ACC112 (cell line): ENCODE results near the gene LYPD4.
A peak's percentile ranks its signal among the peaks of the same experiment; 100 is the strongest.

Source experiments
- H2AFZ ChIP-seq: fragments of 200-600 bp; sonication (generic); one replicate; pipeline ENCODE4 v1.6.0; 2017; ENCODE audit warnings: antibody characterized with exemption, low read length; ENCODE audit not compliant: unreplicated experiment
- H3K27ac ChIP-seq: fragments of 200-600 bp; sonication (generic); 2 replicates; pipeline ENCODE4 v1.5.1; 2014; ENCODE audit warnings: low read depth, mild to moderate bottlenecking, antibody characterized with exemption, low read length, moderate library complexity
- H3K27me3 ChIP-seq: fragments of 200-600 bp; sonication (generic); 2 replicates; pipeline ENCODE4 v1.6.1; 2014; ENCODE audit warnings: mild to moderate bottlenecking, antibody characterized with exemption, low read length, moderate library complexity, mixed read lengths; ENCODE audit not compliant: insufficient read depth
- H3K36me3 ChIP-seq: fragments of 200-600 bp; sonication (generic); 2 replicates; pipeline ENCODE4 v1.6.1; 2016; ENCODE audit warnings: mild to moderate bottlenecking, antibody characterized with exemption, low read length, moderate library complexity, mixed read lengths; ENCODE audit not compliant: insufficient read depth
- H3K4me1 ChIP-seq: fragments of 200-600 bp; sonication (generic); one replicate; pipeline ENCODE4 v1.6.1; 2016; ENCODE audit warnings: low read length, mixed read lengths; ENCODE audit not compliant: insufficient read depth, unreplicated experiment, control insufficient read depth
- H3K4me3 ChIP-seq: fragments of 200-600 bp; sonication (generic); 2 replicates; pipeline ENCODE4 v1.5.1; 2014; ENCODE audit warnings: mild to moderate bottlenecking, low read depth, low read length
- H3K79me2 ChIP-seq: fragments of 200-600 bp; sonication (generic); one replicate; pipeline ENCODE4 v1.6.0; 2016; ENCODE audit warnings: low read length; ENCODE audit not compliant: control insufficient read depth, unreplicated experiment, insufficient read depth

The LYPD4 gene

DNA sequence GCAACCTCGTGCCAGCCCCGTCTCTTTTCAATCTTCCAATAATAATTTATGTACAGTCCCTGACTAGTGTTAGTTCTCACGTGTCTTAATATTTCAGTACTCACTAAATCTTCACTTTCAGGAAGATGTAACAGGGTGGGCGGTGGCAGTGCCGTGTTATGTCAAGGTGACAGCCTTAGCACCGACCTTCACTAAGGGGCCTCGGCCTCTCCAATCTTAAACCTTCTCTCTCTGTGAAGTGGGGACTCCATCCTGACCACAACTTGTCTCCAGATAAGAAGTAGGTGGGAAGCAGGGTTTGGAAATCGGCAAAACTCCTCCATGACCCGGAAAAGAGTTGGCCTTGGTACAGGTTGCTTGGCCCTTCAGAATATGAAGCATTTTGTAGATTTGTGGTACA lies 17.4 kb upstream of the LYPD4 start:
- Histone ChIP-seq H3K79me2 (peaks cover 57% of the 10 kb centered on the region), H3K27me3 (no peaks in the 10 kb centered on the region), H3K36me3 (peaks cover 35% of the 10 kb centered on the region), H2AFZ (no peak overlapping the region), H3K27ac (no peak overlapping the region), H3K4me3 (peak overlapping the region; percentile 99), H3K4me1 (peaks cover 12% of the 10 kb centered on the region)

GRCh38 chr19:41861116-41861768 lies 16.8 kb upstream of the LYPD4 start:
- Histone ChIP-seq H3K36me3 (peaks cover 32% of the 10 kb centered on the region), H3K4me3 (peak overlapping the region; percentile 99), H2AFZ (no peak overlapping the region), H3K27ac (peak overlapping the region; percentile 81), H3K4me1 (peaks cover 12% of the 10 kb centered on the region), H3K27me3 (no peaks in the 10 kb centered on the region), H3K79me2 (peaks cover 54% of the 10 kb centered on the region)

- H3K4me1 ChIP-seq, result peaks cover 12% of the 10 kb centered on the region
- peaks cover 31% of the 10 kb centered on the region for H3K36me3 ChIP-seq
- H3K27me3 ChIP-seq, result no peaks in the 10 kb centered on the region
- H3K4me3 ChIP-seq, result peak overlapping the region; percentile 99
- H3K27ac ChIP-seq, result peak overlapping the region; percentile 81
- peaks cover 52% of the 10 kb centered on the region for H3K79me2 ChIP-seq
- peak overlapping the region; percentile 25 for H2AFZ ChIP-seq
These were observed 16.1 kb upstream of the LYPD4 start for GRCh38 chr19:41860419-41861115.

DNA sequence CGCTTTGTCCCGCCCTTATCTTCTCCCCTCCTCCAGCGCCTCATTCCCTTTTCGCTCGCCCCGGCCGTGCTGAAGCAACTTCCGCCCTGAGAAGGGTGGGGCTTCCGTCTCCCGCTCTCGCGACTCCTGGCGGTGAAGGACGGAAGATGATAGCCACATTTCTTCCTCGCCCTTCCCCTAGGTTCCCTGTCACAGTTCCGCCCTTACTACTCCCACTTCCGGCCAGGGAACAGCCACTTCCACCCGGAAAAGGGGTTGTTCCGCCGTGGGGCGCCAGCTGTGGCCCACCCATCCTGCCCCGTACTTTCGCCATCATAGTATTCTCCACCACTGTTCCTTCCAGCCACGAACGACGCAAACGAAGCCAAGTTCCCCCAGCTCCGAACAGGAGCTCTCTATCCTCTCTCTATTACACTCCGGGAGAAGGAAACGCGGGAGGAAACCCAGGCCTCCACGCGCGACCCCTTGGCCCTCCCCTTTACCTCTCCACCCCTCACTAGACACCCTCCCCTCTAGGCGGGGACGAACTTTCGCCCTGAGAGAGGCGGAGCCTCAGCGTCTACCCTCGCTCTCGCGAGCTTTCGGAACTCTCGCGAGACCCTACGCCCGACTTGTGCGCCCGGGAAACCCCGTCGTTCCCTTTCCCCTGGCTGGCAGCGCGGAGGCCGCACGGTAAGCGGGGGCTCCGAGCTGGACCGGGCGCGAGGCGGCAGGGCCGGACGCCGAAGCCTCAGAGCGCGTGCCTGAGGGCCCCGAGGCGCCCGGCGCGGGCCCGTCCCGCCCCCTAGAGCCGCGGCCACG lies 15.3 kb upstream of the LYPD4 start, which contains the start of gene RPS19:
RPS19 (plus strand) TSS at position 638 of the 801 bp plus-strand sequence. CDS start 520 bp downstream, outside the sequence.
- Histone ChIP-seq H3K79me2 (peaks cover 46% of the 10 kb centered on the region), H2AFZ (peak within 1 kb of the TSS; percentile 55), H3K27ac (peak within 1 kb of the TSS; percentile 81), H3K4me3 (peak within 1 kb of the TSS; percentile 99), H3K27me3 (0 out of 2 replicates have a peak, but pooled peaks cover 3% of the 10 kb centered on the region), H3K36me3 (peaks cover 30% of the 10 kb centered on the region), H3K4me1 (peaks cover 12% of the 10 kb centered on the region)

DNA sequence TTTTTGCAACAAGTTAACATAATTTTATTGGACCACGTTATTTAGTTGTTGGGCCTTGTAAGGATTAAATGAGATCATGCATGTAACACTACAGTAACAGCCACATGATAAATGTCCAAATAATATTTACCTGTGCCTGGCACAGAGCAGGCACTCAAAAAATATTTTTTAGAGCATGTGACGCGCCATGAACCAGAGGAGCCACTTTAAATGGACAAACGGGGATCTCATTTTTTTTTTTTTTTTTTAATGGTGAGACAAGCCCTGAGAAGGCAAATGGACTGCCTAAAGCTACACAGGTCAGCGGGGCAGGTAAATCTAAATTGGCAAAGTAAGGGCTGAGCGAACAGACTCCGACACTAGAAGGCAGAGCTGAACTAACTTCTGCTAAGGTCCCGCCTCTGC lies 14.7 kb upstream of the LYPD4 start:
- H3K4me1 ChIP-seq, result peaks cover 12% of the 10 kb centered on the region
- H3K27me3 ChIP-seq, result peaks cover 9% of the 10 kb centered on the region; the same call in 1 of the 2 replicates
- H2AFZ ChIP-seq, result peak overlapping the region; percentile 46
- H3K27ac ChIP-seq, result no peak overlapping the region
- H3K79me2 ChIP-seq, result peaks cover 40% of the 10 kb centered on the region
- H3K4me3 ChIP-seq, result peak overlapping the region; percentile 99
- peaks cover 24% of the 10 kb centered on the region for H3K36me3 ChIP-seq

GRCh38 chr19:41853768-41854167 lies 9.3 kb upstream of the LYPD4 start:
- H3K79me2 ChIP-seq, result no peaks in the 10 kb centered on the region
- no peak overlapping the region for H3K27ac ChIP-seq
- peaks cover 45% of the 10 kb centered on the region for H3K27me3 ChIP-seq
- H2AFZ ChIP-seq, result no peak overlapping the region
- no peaks in the 10 kb centered on the region for H3K4me1 ChIP-seq
- H3K36me3 ChIP-seq, result no peaks in the 10 kb centered on the region
- H3K4me3 ChIP-seq, result no peak overlapping the region

GRCh38 chr19:41853344-41853743 lies 8.9 kb upstream of the LYPD4 start:
- Histone ChIP-seq H3K4me3 (no peak overlapping the region), H3K27me3 (peaks cover 45% of the 10 kb centered on the region), H3K4me1 (no peaks in the 10 kb centered on the region), H3K36me3 (no peaks in the 10 kb centered on the region), H2AFZ (no peak overlapping the region), H3K27ac (no peak overlapping the region), H3K79me2 (no peaks in the 10 kb centered on the region)

DNA sequence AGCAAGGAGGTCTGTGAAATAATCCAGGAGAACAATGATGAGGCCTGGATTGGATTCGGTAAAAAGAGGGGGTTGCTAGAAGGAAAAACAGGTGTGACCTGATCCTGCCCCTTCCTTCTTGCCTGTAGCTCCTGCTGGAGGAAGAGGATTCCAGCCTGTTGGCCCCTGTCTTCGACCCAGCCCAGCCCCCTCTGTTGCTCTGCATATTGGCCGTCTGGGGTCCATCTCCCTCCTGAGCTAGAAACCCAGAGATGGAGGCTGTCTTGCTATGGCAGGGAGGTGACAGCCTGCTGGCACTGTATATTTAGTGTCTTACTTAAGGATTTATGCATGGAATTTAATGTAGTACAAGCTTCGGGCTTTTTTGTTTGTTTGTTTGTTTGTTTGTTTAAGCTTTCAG lies 7.0 kb upstream of the LYPD4 start:
- Histone ChIP-seq H3K4me1 (no peaks in the 10 kb centered on the region), H3K27ac (no peak overlapping the region), H3K4me3 (no peak overlapping the region), H3K79me2 (no peaks in the 10 kb centered on the region), H3K27me3 (peaks cover 45% of the 10 kb centered on the region), H3K36me3 (no peaks in the 10 kb centered on the region), H2AFZ (no peak overlapping the region)

- H3K27ac ChIP-seq, result no peak overlapping the region
- H3K4me3 ChIP-seq, result no peak overlapping the region
- H3K27me3 ChIP-seq, result peaks cover 45% of the 10 kb centered on the region
- no peaks in the 10 kb centered on the region for H3K4me1 ChIP-seq
- no peaks in the 10 kb centered on the region for H3K79me2 ChIP-seq
- no peaks in the 10 kb centered on the region for H3K36me3 ChIP-seq
- H2AFZ ChIP-seq, result no peak overlapping the region
These were observed 5.9 kb upstream of the LYPD4 start for GRCh38 chr19:41850381-41850780.

DNA sequence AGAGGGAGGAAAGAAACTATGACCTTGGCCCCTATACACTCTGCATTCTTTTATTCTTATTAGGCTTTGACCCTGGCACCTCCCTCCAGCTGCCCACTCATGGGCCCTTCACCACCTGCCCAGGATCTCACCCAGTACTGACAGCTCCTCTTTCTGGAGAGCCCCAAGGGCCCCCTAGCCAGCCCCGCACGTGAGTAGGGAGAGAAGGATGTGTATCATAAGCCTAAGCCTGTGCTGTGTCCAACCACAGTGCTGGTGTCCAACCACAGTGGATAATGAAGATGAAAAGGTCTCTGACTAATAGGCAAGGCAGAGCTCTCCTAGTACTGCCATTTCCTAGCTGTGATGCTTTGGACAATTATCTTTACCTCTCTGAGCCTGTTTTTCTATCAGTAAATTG lies 4.6 kb upstream of the LYPD4 start:
- Histone ChIP-seq H3K4me3 (no peak overlapping the region), H3K36me3 (no peaks in the 10 kb centered on the region), H3K27me3 (peaks cover 34% of the 10 kb centered on the region), H3K79me2 (no peaks in the 10 kb centered on the region), H3K4me1 (no peaks in the 10 kb centered on the region), H2AFZ (no peak overlapping the region), H3K27ac (no peak overlapping the region)
